ENCODE measurements around the gene DBP.

DNA sequence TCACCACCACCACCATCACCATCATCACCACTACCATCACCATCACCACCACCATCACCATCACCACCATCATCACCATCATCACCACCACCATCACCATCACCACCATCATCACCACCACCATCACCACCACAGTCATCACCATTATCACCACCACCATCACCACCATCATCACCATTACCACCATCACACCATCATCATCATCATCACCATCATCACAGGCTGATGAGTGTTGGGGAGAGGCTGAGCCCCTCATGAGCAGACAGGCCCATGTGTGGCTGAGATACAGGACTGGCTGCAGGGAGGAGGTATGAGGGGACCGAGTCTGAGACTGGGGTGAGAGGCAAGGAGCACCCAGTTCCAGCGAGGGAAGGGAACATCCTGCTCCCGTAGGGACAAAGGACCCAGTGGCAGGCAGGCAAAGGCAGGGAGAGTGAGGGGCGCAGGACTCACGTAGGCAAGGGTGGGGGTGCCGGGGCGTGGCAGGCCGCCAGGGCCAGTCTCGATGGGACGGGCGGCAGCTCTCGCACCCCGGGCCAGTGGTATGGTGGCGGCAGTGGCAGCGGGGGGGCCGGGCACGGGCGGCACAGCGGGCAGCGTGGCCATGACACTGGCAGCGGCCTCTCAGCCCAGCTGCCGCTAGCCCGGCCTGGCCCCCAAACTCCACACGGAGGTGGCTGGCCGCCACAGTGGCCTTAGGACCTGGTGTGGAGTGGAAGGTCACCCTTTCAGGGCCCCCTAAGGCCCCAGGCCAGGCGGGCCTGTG, 32.9 kb upstream of the DBP start:
- TF ChIP-seq, protein P1, sequence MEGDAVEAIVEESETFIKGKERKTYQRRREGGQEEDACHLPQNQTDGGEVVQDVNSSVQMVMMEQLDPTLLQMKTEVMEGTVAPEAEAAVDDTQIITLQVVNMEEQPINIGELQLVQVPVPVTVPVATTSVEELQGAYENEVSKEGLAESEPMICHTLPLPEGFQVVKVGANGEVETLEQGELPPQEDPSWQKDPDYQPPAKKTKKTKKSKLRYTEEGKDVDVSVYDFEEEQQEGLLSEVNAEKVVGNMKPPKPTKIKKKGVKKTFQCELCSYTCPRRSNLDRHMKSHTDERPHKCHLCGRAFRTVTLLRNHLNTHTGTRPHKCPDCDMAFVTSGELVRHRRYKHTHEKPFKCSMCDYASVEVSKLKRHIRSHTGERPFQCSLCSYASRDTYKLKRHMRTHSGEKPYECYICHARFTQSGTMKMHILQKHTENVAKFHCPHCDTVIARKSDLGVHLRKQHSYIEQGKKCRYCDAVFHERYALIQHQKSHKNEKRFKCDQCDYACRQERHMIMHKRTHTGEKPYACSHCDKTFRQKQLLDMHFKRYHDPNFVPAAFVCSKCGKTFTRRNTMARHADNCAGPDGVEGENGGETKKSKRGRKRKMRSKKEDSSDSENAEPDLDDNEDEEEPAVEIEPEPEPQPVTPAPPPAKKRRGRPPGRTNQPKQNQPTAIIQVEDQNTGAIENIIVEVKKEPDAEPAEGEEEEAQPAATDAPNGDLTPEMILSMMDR (IDR thresholded peaks at IDR 0.05), result no peak
- TF ChIP-seq ZFX (IDR thresholded peaks at IDR 0.05; ENCODE audit: borderline replicate concordance), result no peak
